Renal pelvis (tissue), 4 donors: ENCODE data around the gene AQP12A. TPM values are rescaled to one million over a fixed set of nuclear protein-coding genes. Genes with fewer than 3 reads are reported as not detected.
"Not testable (repeated sequence)": the region's sequence is repeated elsewhere in the genome, so short reads cannot be mapped to it uniquely, and the experiment has no call there.

Experiments used
- DNase-seq: peaks from one replicate; pipeline ENCODE4 v3.0.0-alpha.2; 2013
- polyA plus RNA-seq, 3 donors: library from polyadenylated mRNA; unstranded; fragments of 120-200 nt; gene quantifications; one replicate each; pipeline ENCODE4 v1.2.1, GENCODE V29; 2013; ENCODE audit not compliant: insufficient read length in 3 of 3

AQP12A gene
- polyA plus RNA-seq, 3 donors = 0.30 to 0.92 (median 0.33) TPM

GRCh38 chr2:240687045-240687740 is 4.5 kb upstream of the AQP12A start:
- peak; percentile 62 for DNase-seq

GRCh38 chr2:240687741-240688552 is 3.7 kb upstream of the AQP12A start:
- no peak for DNase-seq

GRCh38 chr2:240688553-240688919 is 3.1 kb upstream of the AQP12A start:
- DNase-seq = no peak

- no peak for DNase-seq
These were observed 1.7 kb upstream of the AQP12A start for GRCh38 chr2:240689975-240690374.

GRCh38 chr2:240690421-240691074 is 1.1 kb upstream of the AQP12A start:
- DNase-seq = not testable (repeated sequence)

GRCh38 chr2:240691075-240691427 is 615 bp upstream of the AQP12A start:
- DNase-seq = not testable (repeated sequence)

GRCh38 chr2:240692583-240693561 is 1.2 kb downstream of the AQP12A start:
- not testable (repeated sequence) for DNase-seq

- DNase-seq = not testable (repeated sequence)
These were observed 2.6 kb downstream of the AQP12A start for GRCh38 chr2:240694304-240694703.

- DNase-seq = not testable (repeated sequence)
These were observed 3.9 kb downstream of the AQP12A start for GRCh38 chr2:240695593-240695992.

GRCh38 chr2:240696469-240696868 is 4.8 kb downstream of the AQP12A start:
- DNase-seq = not testable (repeated sequence)

GRCh38 chr2:240698852-240699561 is 7.3 kb downstream of the AQP12A start:
- not testable (repeated sequence) for DNase-seq

- DNase-seq = not testable (repeated sequence)
These were observed 8.2 kb downstream of the AQP12A start for GRCh38 chr2:240699835-240700234.

- not testable (repeated sequence) for DNase-seq
These were observed 8.9 kb downstream of the AQP12A start for GRCh38 chr2:240700616-240701015.

GRCh38 chr2:240701091-240701735 is 9.5 kb downstream of the AQP12A start:
- no peak for DNase-seq

- no peak for DNase-seq
These were observed 10.3 kb downstream of the AQP12A start for GRCh38 chr2:240701736-240702639.

- DNase-seq = no peak
These were observed 11.0 kb downstream of the AQP12A start for GRCh38 chr2:240702640-240703011.

GRCh38 chr2:240703417-240704341 is 12.0 kb downstream of the AQP12A start:
- no peak for DNase-seq

- DNase-seq = no peak
These were observed 13.0 kb downstream of the AQP12A start for GRCh38 chr2:240704651-240705050.
